GM12878 (cell line): ENCODE results near the gene GPR107. TPM values are rescaled to one million over a fixed set of nuclear protein-coding genes. Genes with fewer than 3 reads are reported as not detected.

ENCODE experiments used
- ASH2L ChIP-seq: fragments of 300-600, 200-600 bp; sonication (generic); IDR thresholded peaks from 2 replicates; pipeline ENCODE4 v1.6.1; 2017; ENCODE audit warnings: low read depth, mild to moderate bottlenecking, borderline replicate concordance
- CTCF ChIP-seq, 3 experiments: IDR thresholded peaks in 2 of 3; conservative IDR thresholded peaks in 1 of 3; 2 replicates each; pipeline ENCODE4 v1.5.1; 2011; ENCODE audit warnings: low read depth in 3 of 3, low read length in 3 of 3, mild to moderate bottlenecking in 3 of 3, control low read depth in 2 of 3, moderate library complexity in 2 of 3, inconsistent platforms in 1 of 3, mixed read lengths in 1 of 3; ENCODE audit not compliant: control insufficient read depth in 2 of 3, insufficient read depth in 1 of 3; ENCODE audit errors: extremely low read depth in 1 of 3
- HDAC2 ChIP-seq: fragments of 200-600 bp; sonication (generic); IDR thresholded peaks from 2 replicates; pipeline ENCODE4 v1.6.1; 2017
- IKZF1 ChIP-seq: fragments of 450-650 bp; conservative IDR thresholded peaks from 2 replicates; pipeline ENCODE4 v1.6.1; 2017; ENCODE audit warnings: antibody characterized with exemption, mild to moderate bottlenecking
- IKZF2 ChIP-seq, 2 experiments: fragments of 450-650 bp; IDR thresholded peaks; 2 replicates each; pipeline ENCODE4 v1.6.1; 2017; ENCODE audit warnings: mild to moderate bottlenecking in 2 of 2, moderate library complexity in 2 of 2
- JUND ChIP-seq: IDR thresholded peaks from 2 replicates; pipeline ENCODE4 v1.6.1; 2012; ENCODE audit warnings: low read depth, mild to moderate bottlenecking, low read length, improper control_type of control experiment, moderate library complexity
- MEF2A ChIP-seq: IDR thresholded peaks from 2 replicates; pipeline ENCODE4 v1.6.1; 2011; ENCODE audit warnings: low read depth, mild to moderate bottlenecking, low read length, moderate library complexity; ENCODE audit not compliant: insufficient read depth
- MEF2B ChIP-seq: fragments of 450-650 bp; IDR thresholded peaks from 2 replicates; pipeline ENCODE4 v1.6.1; 2018; ENCODE audit warnings: mild to moderate bottlenecking, moderate library complexity; ENCODE audit not compliant: partially characterized antibody, poor library complexity, severe bottlenecking
- MTA3 ChIP-seq: IDR thresholded peaks from 2 replicates; pipeline ENCODE4 v1.6.1; 2012; ENCODE audit warnings: low read length, inconsistent platforms, borderline replicate concordance
- POU2F2 ChIP-seq: IDR thresholded peaks from 3 replicates; pipeline ENCODE4 v1.6.1; 2011; ENCODE audit warnings: low read depth, mild to moderate bottlenecking, low read length, borderline replicate concordance
- RCOR1 ChIP-seq: conservative IDR thresholded peaks from 2 replicates; pipeline ENCODE4 v1.6.1; 2012; ENCODE audit warnings: low read depth, low read length, improper control_type of control experiment
- RUNX3 ChIP-seq: IDR thresholded peaks from 2 replicates; pipeline ENCODE4 v1.6.1; 2012; ENCODE audit warnings: low read length, inconsistent platforms
- SREBF1 ChIP-seq: IDR thresholded peaks from 2 replicates; pipeline ENCODE4 v1.6.1; 2012; ENCODE audit warnings: mild to moderate bottlenecking, low read length
- SREBF2 ChIP-seq: IDR thresholded peaks from 2 replicates; pipeline ENCODE4 v1.6.1; 2012; ENCODE audit warnings: mild to moderate bottlenecking, low read length
- TAF1 ChIP-seq: IDR thresholded peaks from 2 replicates; pipeline ENCODE4 v1.6.1; 2011; ENCODE audit warnings: mild to moderate bottlenecking, low read depth, low read length, borderline replicate concordance
- ZNF622 ChIP-seq: fragments of 450-650 bp; IDR thresholded peaks from 2 replicates; pipeline ENCODE4 v1.6.1; 2017; ENCODE audit warnings: mild to moderate bottlenecking, inconsistent platforms
- polyA plus RNA-seq, 11 experiments: library from polyadenylated mRNA; depleted of rRNA in 4 of 11; unstranded in 6 of 11; stranded (reverse) in 5 of 11; fragments of >200 nt; fragmentation: Nextera tagmentation in 4 of 11; fragmentation: Illumina TruSeq in 1 of 11; extraction: Ambion mirVana in 4 of 11; extraction: Trizol in 1 of 11; gene quantifications; 1 replicate in 1 of 11; 2 replicates in 10 of 11; pipeline versions ENCODE4 v1.2.1 to v1.2.3, GENCODE V29; 2011 to 2016; ENCODE audit warnings: inconsistent platforms in 2 of 11, missing spikeins in 2 of 11, low read depth in 1 of 11
- total RNA-seq, 4 experiments: library from RNA; depleted of rRNA in 3 of 4; stranded (reverse); fragments of >200 nt in 3 of 4; fragmentation: Illumina TruSeq in 1 of 4; extraction: Trizol in 1 of 4; gene quantifications; 2 replicates each; pipeline versions ENCODE4 v1.2.1 to v1.2.3, GENCODE V29; 2013 to 2021
- TF ChIP-seq, protein P1 (sequence below): fragments of 450-650 bp; IDR thresholded peaks from 2 replicates; pipeline ENCODE4 v1.6.1; 2017; ENCODE audit warnings: mild to moderate bottlenecking, moderate library complexity
- TF ChIP-seq, protein P2 (sequence below): fragments of 450-650 bp; formaldehyde crosslinking; IDR thresholded peaks from 2 replicates; pipeline ENCODE4 v1.4.0; 2020; ENCODE audit warnings: mild to moderate bottlenecking, moderate library complexity
- TF ChIP-seq, protein P3 (sequence below): IDR thresholded peaks from 2 replicates; pipeline ENCODE4 v1.6.1; 2012; ENCODE audit warnings: low read depth, low read length, improper control_type of control experiment

GPR107 gene
- total and polyA plus RNA-seq, 10 of the 15 experiments (the other 5 are each of a cell fraction or from before 2014, with no cell fraction given), result 2.7 to 21.4 (median 10.6) TPM

DNA sequence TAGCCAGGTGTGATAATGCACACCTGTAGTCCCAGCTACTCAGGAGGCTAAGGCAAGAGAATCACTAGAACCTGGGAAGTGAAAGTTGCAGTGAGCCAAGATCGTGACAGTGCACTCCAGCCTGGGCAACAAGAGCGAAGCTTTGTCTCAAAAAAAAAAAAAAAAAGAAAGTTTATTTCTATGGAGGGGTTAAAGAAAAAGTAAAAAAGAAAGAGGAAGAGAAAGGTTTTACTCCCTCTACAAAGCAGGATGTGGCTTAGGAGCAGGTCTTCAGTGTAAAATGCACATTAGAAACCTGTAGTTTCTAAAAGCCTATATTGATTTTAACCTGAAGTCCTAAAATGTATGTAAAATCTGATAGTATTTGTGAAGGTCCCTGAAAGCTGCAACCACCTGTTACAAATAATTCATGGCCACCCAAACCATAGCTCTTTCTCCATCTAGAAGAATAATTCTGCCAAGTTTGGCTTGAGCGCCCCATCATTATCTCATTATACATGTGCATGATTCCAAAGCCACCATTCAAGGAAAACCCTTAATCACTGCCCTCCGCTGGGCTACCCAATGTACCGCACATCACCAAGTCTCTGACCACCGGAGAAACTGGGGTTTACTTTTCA is 14.1 kb upstream of the GPR107 start (continued):
- TF ChIP-seq, protein P1, sequence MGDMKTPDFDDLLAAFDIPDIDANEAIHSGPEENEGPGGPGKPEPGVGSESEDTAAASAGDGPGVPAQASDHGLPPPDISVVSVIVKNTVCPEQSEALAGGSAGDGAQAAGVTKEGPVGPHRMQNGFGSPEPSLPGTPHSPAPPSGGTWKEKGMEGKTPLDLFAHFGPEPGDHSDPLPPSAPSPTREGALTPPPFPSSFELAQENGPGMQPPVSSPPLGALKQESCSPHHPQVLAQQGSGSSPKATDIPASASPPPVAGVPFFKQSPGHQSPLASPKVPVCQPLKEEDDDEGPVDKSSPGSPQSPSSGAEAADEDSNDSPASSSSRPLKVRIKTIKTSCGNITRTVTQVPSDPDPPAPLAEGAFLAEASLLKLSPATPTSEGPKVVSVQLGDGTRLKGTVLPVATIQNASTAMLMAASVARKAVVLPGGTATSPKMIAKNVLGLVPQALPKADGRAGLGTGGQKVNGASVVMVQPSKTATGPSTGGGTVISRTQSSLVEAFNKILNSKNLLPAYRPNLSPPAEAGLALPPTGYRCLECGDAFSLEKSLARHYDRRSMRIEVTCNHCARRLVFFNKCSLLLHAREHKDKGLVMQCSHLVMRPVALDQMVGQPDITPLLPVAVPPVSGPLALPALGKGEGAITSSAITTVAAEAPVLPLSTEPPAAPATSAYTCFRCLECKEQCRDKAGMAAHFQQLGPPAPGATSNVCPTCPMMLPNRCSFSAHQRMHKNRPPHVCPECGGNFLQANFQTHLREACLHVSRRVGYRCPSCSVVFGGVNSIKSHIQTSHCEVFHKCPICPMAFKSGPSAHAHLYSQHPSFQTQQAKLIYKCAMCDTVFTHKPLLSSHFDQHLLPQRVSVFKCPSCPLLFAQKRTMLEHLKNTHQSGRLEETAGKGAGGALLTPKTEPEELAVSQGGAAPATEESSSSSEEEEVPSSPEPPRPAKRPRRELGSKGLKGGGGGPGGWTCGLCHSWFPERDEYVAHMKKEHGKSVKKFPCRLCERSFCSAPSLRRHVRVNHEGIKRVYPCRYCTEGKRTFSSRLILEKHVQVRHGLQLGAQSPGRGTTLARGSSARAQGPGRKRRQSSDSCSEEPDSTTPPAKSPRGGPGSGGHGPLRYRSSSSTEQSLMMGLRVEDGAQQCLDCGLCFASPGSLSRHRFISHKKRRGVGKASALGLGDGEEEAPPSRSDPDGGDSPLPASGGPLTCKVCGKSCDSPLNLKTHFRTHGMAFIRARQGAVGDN, result no peak
- TF ChIP-seq MEF2A, result peak; percentile 75; the same call in 1 of the 2 replicates
- no peak for TF ChIP-seq ASH2L
- TF ChIP-seq, protein P2, sequence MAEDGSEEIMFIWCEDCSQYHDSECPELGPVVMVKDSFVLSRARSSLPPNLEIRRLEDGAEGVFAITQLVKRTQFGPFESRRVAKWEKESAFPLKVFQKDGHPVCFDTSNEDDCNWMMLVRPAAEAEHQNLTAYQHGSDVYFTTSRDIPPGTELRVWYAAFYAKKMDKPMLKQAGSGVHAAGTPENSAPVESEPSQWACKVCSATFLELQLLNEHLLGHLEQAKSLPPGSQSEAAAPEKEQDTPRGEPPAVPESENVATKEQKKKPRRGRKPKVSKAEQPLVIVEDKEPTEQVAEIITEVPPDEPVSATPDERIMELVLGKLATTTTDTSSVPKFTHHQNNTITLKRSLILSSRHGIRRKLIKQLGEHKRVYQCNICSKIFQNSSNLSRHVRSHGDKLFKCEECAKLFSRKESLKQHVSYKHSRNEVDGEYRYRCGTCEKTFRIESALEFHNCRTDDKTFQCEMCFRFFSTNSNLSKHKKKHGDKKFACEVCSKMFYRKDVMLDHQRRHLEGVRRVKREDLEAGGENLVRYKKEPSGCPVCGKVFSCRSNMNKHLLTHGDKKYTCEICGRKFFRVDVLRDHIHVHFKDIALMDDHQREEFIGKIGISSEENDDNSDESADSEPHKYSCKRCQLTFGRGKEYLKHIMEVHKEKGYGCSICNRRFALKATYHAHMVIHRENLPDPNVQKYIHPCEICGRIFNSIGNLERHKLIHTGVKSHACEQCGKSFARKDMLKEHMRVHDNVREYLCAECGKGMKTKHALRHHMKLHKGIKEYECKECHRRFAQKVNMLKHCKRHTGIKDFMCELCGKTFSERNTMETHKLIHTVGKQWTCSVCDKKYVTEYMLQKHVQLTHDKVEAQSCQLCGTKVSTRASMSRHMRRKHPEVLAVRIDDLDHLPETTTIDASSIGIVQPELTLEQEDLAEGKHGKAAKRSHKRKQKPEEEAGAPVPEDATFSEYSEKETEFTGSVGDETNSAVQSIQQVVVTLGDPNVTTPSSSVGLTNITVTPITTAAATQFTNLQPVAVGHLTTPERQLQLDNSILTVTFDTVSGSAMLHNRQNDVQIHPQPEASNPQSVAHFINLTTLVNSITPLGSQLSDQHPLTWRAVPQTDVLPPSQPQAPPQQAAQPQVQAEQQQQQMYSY (CRISPR knock-in tag), result peak; percentile 51; the same call in 1 of the 2 replicates
- TF ChIP-seq HDAC2, result no peak
- TF ChIP-seq MEF2B, result peak; percentile 68
- no peak for TF ChIP-seq ZNF622
- no peak for TF ChIP-seq SREBF2
- TF ChIP-seq, protein P3, sequence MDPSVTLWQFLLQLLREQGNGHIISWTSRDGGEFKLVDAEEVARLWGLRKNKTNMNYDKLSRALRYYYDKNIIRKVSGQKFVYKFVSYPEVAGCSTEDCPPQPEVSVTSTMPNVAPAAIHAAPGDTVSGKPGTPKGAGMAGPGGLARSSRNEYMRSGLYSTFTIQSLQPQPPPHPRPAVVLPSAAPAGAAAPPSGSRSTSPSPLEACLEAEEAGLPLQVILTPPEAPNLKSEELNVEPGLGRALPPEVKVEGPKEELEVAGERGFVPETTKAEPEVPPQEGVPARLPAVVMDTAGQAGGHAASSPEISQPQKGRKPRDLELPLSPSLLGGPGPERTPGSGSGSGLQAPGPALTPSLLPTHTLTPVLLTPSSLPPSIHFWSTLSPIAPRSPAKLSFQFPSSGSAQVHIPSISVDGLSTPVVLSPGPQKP, result no peak
- TF ChIP-seq POU2F2, result peak; percentile 27; the same call in 1 of the 3 replicates
- peak; percentile 53; the same call in 1 of the 2 replicates for TF ChIP-seq IKZF1
- no peak for TF ChIP-seq RCOR1
- no peak for TF ChIP-seq MTA3
- TF ChIP-seq RUNX3, result peak; percentile 83
- peak; percentile 71 to 74; a peak in 3 of 4 replicates for TF ChIP-seq IKZF2 (IDR thresholded peaks at IDR 0.05)
- TF ChIP-seq TAF1, result peak; percentile 51; the same call in 1 of the 2 replicates
- TF ChIP-seq JUND, result no peak
- TF ChIP-seq CTCF (IDR thresholded peaks at IDR 0.05 in 2 of 3, conservative IDR thresholded peaks at IDR 0.05 in 1 of 3; ENCODE audit: control insufficient read depth in 2 of 3, extremely low read depth in 1 of 3, insufficient read depth in 1 of 3, low read depth in 3 of 3, low read length in 3 of 3), result 0 out of 6 replicates have a peak, but pooled peaks of 1 of the 3 experiments have one; percentile 4
- no peak for TF ChIP-seq SREBF1
